Adrenal gland (tissue), 5 donors: ENCODE measurements around the gene FOXJ3.

Experiments
- CTCF ChIP-seq, 6 experiments: fragments of 450-650 bp in 4 of 6; fragments of 200-600 bp in 2 of 6; sonication (generic) in 1 of 6; IDR thresholded peaks; 1 replicate in 5 of 6; 2 replicates in 1 of 6; pipeline versions ENCODE4 v1.5.1 to v1.8.0; 2016 to 2021; ENCODE audit warnings: antibody characterized with exemption in 6 of 6, mild to moderate bottlenecking in 2 of 6, moderate library complexity in 1 of 6
- POLR2A ChIP-seq, 2 donors: fragments of 450-650 bp; IDR thresholded peaks; one replicate each; pipeline ENCODE4 v1.6.1; 2017; ENCODE audit warnings: antibody characterized with exemption in 2 of 2, mild to moderate bottlenecking in 2 of 2, moderate library complexity in 1 of 2
- donor health status: DM: no; HTN: no; CAD: no.

GRCh38 chr1:42163536-42164503 is 171.2 kb downstream of the FOXJ3 start:
- TF ChIP-seq CTCF (IDR thresholded peaks at IDR 0.05) (no peak), POLR2A (IDR thresholded peaks at IDR 0.05) (no peak)
